WERI-Rb-1 (cell line): ENCODE measurements around the gene CABP4.
A peak's percentile ranks its signal among the peaks of the same experiment; 100 is the strongest.

Source experiments
- DNase-seq: peaks from one replicate; pipeline ENCODE4 v3.0.0-alpha.2; 2020
- H3K27ac ChIP-seq: fragments of 250-450 bp; sonication (Bioruptor Pico); 2 replicates; pipeline ENCODE4 v1.5.1; 2020; ENCODE audit warnings: mild to moderate bottlenecking, moderate library complexity
- H3K27me3 ChIP-seq: fragments of 250-450 bp; sonication (Bioruptor Pico); 2 replicates; pipeline ENCODE4 v1.5.1; 2021; ENCODE audit warnings: mild to moderate bottlenecking, low read depth, moderate library complexity; ENCODE audit not compliant: insufficient read depth, severe bottlenecking
- H3K36me3 ChIP-seq: fragments of 250-450 bp; sonication (Bioruptor Pico); 2 replicates; pipeline ENCODE4 v1.5.1; 2020; ENCODE audit warnings: mild to moderate bottlenecking, moderate library complexity
- H3K4me3 ChIP-seq: 2 replicates; pipeline ENCODE4 v1.5.1; 2011; ENCODE audit warnings: low read depth, mild to moderate bottlenecking, control low read depth, low read length
- H3K9me3 ChIP-seq: fragments of 250-450 bp; sonication (Bioruptor Pico); 2 replicates; pipeline ENCODE4 v1.5.1; 2021; ENCODE audit warnings: mild to moderate bottlenecking, moderate library complexity; ENCODE audit not compliant: severe bottlenecking
- CTCF ChIP-seq: IDR thresholded peaks from 2 replicates; pipeline ENCODE4 v1.5.1; 2011; ENCODE audit warnings: low read depth, mild to moderate bottlenecking, control low read depth, inconsistent platforms, low read length

Gene CABP4

GRCh38 chr11:67508486-67509121 is 53.5 kb downstream of the CABP4 start:
- Histone ChIP-seq H3K9me3 (no peaks in the 10 kb centered on the region), H3K27ac (peak overlapping the region; percentile 91), H3K27me3 (no peaks in the 10 kb centered on the region), H3K36me3 (peaks cover 11% of the 10 kb centered on the region), H3K4me3 (peak overlapping the region; percentile 51)
- peak; percentile 98 for DNase-seq
- TF ChIP-seq CTCF: no peak

- no peak for TF ChIP-seq CTCF
- H3K36me3 ChIP-seq: peaks cover 11% of the 10 kb centered on the region
- H3K27ac ChIP-seq: no peak overlapping the region
- H3K9me3 ChIP-seq: no peaks in the 10 kb centered on the region
- no peak for DNase-seq
- no peaks in the 10 kb centered on the region for H3K27me3 ChIP-seq
- H3K4me3 ChIP-seq: no peak overlapping the region
Observed at GRCh38 chr11:67510023-67510345, 54.8 kb downstream of the CABP4 start.
